Panc1 (cell line): Measurements from ENCODE around the gene RGP1. TPM values are rescaled to one million over a fixed set of nuclear protein-coding genes. Genes with fewer than 3 reads are reported as not detected.
A peak's percentile ranks its signal among the peaks of the same experiment; 100 is the strongest.

Experiments
- ATAC-seq: fragments of 200-7000 bp; cut with Tn5 transposase; 2 replicates; pipeline ENCODE4 v1.9.1; 2020; ENCODE audit warnings: mild to moderate bottlenecking, moderate library complexity
- BruUV-seq: library from RNA; stranded (reverse); fragments of 400-500 nt; replicated peaks from 2 replicates; lab custom pipeline; 2021; lab: Mats Ljungman, UMichigan
- CTCF ChIA-PET: fragments of 300-600 bp; sonication (Branson Sonifier 250); formaldehyde crosslinking; loops from one replicate; lab custom pipeline; 2022; ENCODE audit warnings: antibody characterized with exemption; lab: Charles Lee
- POLR2A ChIA-PET: fragments of 300-600 bp; sonication (Branson Sonifier 250); formaldehyde crosslinking; loops from one replicate; lab custom pipeline; 2022; ENCODE audit warnings: antibody characterized with exemption; lab: Charles Lee
- DNase-seq: peaks from one replicate; pipeline ENCODE4 v3.0.0-alpha.2; 2010; ENCODE audit warnings: low read depth, low spot score
- H3K27ac ChIP-seq: 2 replicates; pipeline ENCODE4 v1.5.1; 2011; ENCODE audit warnings: mild to moderate bottlenecking, low read length, inconsistent platforms
- H3K27me3 ChIP-seq: fragments of 200-500 bp; sonication (Bioruptor generic); 2 replicates; pipeline ENCODE4 v1.6.0; 2014; ENCODE audit warnings: low read length, inconsistent platforms; ENCODE audit not compliant: control insufficient read depth, insufficient read depth
- H3K36me3 ChIP-seq: fragments of 200-500 bp; sonication (Bioruptor generic); 2 replicates; pipeline ENCODE4 v1.5.1; 2014; ENCODE audit warnings: inconsistent platforms, mild to moderate bottlenecking, low read length, moderate library complexity; ENCODE audit not compliant: control insufficient read depth, insufficient read depth
- H3K4me1 ChIP-seq: 2 replicates; pipeline ENCODE4 v1.5.1; 2011; ENCODE audit warnings: inconsistent platforms, mild to moderate bottlenecking, low read length, moderate library complexity; ENCODE audit not compliant: control insufficient read depth, insufficient read depth
- H3K4me3 ChIP-seq, 2 experiments: 2 replicates each; pipeline ENCODE4 v1.5.1; 2011 to 2012; ENCODE audit warnings: low read depth in 2 of 2, low read length in 2 of 2, mild to moderate bottlenecking in 2 of 2, inconsistent platforms in 1 of 2, moderate library complexity in 1 of 2
- H3K9me3 ChIP-seq: fragments of 200-500 bp; sonication (Bioruptor generic); 2 replicates; pipeline ENCODE4 v1.5.1; 2014; ENCODE audit warnings: low read depth, mild to moderate bottlenecking, inconsistent platforms, low read length, moderate library complexity; ENCODE audit not compliant: control insufficient read depth, insufficient read depth
- POLR2AphosphoS5 ChIP-seq: IDR thresholded peaks from 2 replicates; pipeline ENCODE4 v1.6.1; 2012; ENCODE audit warnings: mild to moderate bottlenecking, low read depth, low read length, moderate library complexity
- SIN3A ChIP-seq: IDR thresholded peaks from 2 replicates; pipeline ENCODE4 v1.6.1; 2012; ENCODE audit warnings: low read depth, mild to moderate bottlenecking, low read length, moderate library complexity, borderline replicate concordance; ENCODE audit not compliant: insufficient read depth
- TCF7L2 ChIP-seq: IDR thresholded peaks from 2 replicates; pipeline ENCODE4 v1.6.1; 2011; ENCODE audit warnings: mild to moderate bottlenecking, low read depth, low read length, inconsistent platforms
- in situ Hi-C: cut with HindIII; loops from 2 replicates; pipeline ENCODE4 v1.10.0; 2016; ENCODE audit warnings: low sequenced_read_pairs, low pct_unique_long_range_greater_than_20kb
- intact Hi-C: fragments of 100-400 bp; cut with micrococcal nuclease; formaldehyde crosslinking; loops from one replicate; pipeline ENCODE4 v1.10.0; 2022; ENCODE audit not compliant: unreplicated experiment
- total RNA-seq: library from RNA; stranded (reverse); gene quantifications from one replicate; pipeline ENCODE4 v1.2.1, GENCODE V29; 2021; ENCODE audit not compliant: unreplicated experiment
- TF ChIP-seq, protein P1 (sequence below): fragments of 450-650 bp; IDR thresholded peaks from 2 replicates; pipeline ENCODE4 v1.5.1; 2017; ENCODE audit warnings: mild to moderate bottlenecking
- TF ChIP-seq, protein P2 (sequence below), 2 experiments: IDR thresholded peaks; 2 replicates each; pipeline ENCODE4 v1.6.1; 2011 to 2012; ENCODE audit warnings: low read depth in 2 of 2, control low read depth in 1 of 2, low read length in 1 of 2, mild to moderate bottlenecking in 1 of 2, moderate library complexity in 1 of 2; ENCODE audit not compliant: insufficient read depth in 1 of 2

The RGP1 gene
- total RNA-seq, 1 experiment from 2014 or later: 43.3 TPM

DNA sequence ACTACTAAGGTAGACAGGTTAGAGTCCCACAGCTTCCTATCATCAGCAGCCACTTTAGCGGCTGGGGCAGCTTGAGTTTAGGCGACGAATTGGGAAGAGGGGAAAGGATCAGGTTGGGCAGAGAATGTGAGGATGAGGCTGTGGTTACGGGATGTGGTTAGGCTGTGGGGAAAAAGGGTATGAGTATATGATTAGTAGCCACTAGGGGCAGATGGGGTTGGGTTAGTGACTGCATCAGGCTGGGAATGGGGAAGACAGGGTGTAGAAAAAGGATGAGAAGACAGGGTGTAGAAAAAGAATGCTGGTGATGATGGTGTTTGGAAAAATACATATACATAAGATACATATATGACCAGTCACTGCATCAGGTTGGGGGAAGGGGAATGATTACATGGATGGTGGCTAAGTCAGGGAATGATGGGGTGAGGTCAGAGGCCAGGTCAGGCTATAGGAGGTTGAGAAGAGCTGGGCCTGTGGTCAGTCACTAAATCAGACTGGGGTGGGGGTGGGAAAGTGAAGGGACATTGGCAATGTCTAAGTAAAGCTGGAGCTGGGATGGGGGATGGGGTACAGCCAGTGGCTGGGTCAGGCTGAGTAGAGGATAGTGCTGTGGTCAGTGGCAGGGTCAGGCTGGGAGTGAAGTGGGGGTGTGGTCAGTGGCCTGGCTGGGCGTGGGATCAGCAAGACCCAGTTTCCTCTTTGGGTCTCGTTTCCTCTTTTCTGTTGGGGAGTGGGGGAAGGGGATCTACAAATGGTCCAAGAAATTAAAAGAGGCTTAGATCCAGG, 19.2 kb upstream of the RGP1 start:
- CTCF ChIA-PET: interaction anchor here (2.5 to 3.0 kb wide), 2 partner anchors 33 to 39 kb away, joined by 6 to 13 read pairs; no protein-coding TSS in a partner anchor
- no peaks in the 10 kb centered on the region for H3K27me3 ChIP-seq
- BruUV-seq: no TSS peak
- POLR2A ChIA-PET: interaction anchor here (1.0 kb wide), 1 partner anchor 72 kb away, joined by 3 read pairs; the partner anchor contains the start of genes CCDC107 and RMRP
- H3K27ac ChIP-seq: peak overlapping the region; percentile 9; the same call in 1 of the 2 replicates
- peaks cover 2% of the 10 kb centered on the region; the same call in 1 of the 2 replicates for H3K36me3 ChIP-seq
- peaks cover 38% of the 10 kb centered on the region for H3K4me1 ChIP-seq
- intact Hi-C loops: loop anchor here (5.0 kb wide), 1 partner anchor 68 kb away; no protein-coding TSS in a partner anchor
- no peak for ATAC-seq
- DNase-seq: no peak
- H3K4me3 ChIP-seq: peak overlapping the region; percentile 0 to 99
- no peak for TF ChIP-seq TCF7L2
- TF ChIP-seq, protein P1, sequence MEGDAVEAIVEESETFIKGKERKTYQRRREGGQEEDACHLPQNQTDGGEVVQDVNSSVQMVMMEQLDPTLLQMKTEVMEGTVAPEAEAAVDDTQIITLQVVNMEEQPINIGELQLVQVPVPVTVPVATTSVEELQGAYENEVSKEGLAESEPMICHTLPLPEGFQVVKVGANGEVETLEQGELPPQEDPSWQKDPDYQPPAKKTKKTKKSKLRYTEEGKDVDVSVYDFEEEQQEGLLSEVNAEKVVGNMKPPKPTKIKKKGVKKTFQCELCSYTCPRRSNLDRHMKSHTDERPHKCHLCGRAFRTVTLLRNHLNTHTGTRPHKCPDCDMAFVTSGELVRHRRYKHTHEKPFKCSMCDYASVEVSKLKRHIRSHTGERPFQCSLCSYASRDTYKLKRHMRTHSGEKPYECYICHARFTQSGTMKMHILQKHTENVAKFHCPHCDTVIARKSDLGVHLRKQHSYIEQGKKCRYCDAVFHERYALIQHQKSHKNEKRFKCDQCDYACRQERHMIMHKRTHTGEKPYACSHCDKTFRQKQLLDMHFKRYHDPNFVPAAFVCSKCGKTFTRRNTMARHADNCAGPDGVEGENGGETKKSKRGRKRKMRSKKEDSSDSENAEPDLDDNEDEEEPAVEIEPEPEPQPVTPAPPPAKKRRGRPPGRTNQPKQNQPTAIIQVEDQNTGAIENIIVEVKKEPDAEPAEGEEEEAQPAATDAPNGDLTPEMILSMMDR: peak; percentile 79
- in situ Hi-C loops: no loop called here
- H3K9me3 ChIP-seq: no peaks in the 10 kb centered on the region

- Histone ChIP-seq H3K4me3 (peak overlapping the region; percentile 82 to 99), H3K4me1 (peaks cover 38% of the 10 kb centered on the region), H3K27ac (peak overlapping the region; percentile 95), H3K36me3 (peaks cover 7% of the 10 kb centered on the region), H3K9me3 (no peaks in the 10 kb centered on the region), H3K27me3 (no peaks in the 10 kb centered on the region)
- no TSS peak for BruUV-seq
- no peak for DNase-seq
- no peak for ATAC-seq
- intact Hi-C loops (no loop called here), in situ Hi-C loops (no loop called here)
- TF ChIP-seq SIN3A (no peak), TCF7L2 (no peak), POLR2AphosphoS5 (no peak)
- TF ChIP-seq, protein P2, sequence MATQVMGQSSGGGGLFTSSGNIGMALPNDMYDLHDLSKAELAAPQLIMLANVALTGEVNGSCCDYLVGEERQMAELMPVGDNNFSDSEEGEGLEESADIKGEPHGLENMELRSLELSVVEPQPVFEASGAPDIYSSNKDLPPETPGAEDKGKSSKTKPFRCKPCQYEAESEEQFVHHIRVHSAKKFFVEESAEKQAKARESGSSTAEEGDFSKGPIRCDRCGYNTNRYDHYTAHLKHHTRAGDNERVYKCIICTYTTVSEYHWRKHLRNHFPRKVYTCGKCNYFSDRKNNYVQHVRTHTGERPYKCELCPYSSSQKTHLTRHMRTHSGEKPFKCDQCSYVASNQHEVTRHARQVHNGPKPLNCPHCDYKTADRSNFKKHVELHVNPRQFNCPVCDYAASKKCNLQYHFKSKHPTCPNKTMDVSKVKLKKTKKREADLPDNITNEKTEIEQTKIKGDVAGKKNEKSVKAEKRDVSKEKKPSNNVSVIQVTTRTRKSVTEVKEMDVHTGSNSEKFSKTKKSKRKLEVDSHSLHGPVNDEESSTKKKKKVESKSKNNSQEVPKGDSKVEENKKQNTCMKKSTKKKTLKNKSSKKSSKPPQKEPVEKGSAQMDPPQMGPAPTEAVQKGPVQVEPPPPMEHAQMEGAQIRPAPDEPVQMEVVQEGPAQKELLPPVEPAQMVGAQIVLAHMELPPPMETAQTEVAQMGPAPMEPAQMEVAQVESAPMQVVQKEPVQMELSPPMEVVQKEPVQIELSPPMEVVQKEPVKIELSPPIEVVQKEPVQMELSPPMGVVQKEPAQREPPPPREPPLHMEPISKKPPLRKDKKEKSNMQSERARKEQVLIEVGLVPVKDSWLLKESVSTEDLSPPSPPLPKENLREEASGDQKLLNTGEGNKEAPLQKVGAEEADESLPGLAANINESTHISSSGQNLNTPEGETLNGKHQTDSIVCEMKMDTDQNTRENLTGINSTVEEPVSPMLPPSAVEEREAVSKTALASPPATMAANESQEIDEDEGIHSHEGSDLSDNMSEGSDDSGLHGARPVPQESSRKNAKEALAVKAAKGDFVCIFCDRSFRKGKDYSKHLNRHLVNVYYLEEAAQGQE (IDR thresholded peaks at IDR 0.05; ENCODE audit: insufficient read depth in 1 of 2, low read depth in 2 of 2, low read length in 1 of 2): no peak
- TF ChIP-seq, protein P1: no peak
- CTCF ChIA-PET: interaction anchor here (2.5 to 3.0 kb wide), 2 partner anchors 34 to 40 kb away, joined by 6 to 13 read pairs; no protein-coding TSS in a partner anchor
- POLR2A ChIA-PET: interaction anchor here (1.0 kb wide), 1 partner anchor 72 kb away, joined by 3 read pairs; the partner anchor contains the start of genes CCDC107 and RMRP
Measured at GRCh38 chr9:35730486-35730854, 18.6 kb upstream of the RGP1 start.
